ENCODE measurements around the gene CTSD. TPM values are rescaled to one million over a fixed set of nuclear protein-coding genes. Genes with fewer than 3 reads are reported as not detected.
A peak's percentile ranks its signal among the peaks of the same experiment; 100 is the strongest.

CTSD gene
- total and polyA plus RNA-seq, 2 of the 4 experiments (the other 2 are of a cell fraction) = 39.8 to 166 TPM

DNA sequence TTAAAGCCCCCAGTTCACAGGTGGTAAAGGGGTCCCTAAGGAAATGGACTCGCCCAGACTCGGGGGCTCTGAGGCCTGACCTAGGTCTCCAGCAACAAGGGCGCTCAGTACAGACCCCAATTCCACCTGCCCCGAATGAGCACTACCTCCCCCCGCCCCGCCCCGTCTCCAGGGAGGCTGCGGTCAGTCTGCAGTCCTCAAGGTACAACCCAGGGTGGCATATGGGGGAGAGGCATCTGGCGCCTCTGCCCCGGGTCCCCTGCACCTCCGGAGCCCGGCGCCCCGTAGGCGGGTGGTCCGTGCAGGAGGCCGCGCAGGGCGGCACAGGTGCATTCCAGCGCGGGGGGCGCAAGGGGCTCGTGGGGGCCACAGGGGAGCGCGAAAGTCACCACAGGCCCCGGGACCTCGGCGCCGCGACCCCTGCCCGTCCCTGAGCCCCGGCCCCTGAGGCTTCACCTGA, 361 bp downstream of the CTSD start:
- Histone ChIP-seq H4K91ac (ENCODE audit: insufficient read depth, low read depth, low read length) (no peak overlapping the region), H3K14ac (replicated peaks; ENCODE audit: low read depth, low read length) (no peak overlapping the region), H3K4me1 (ENCODE audit: control insufficient read depth, insufficient read depth, low read length) (peaks cover 23% of the 10 kb centered on the region), H3K27me3 (ENCODE audit: control insufficient read depth, insufficient read depth, low read length) (no peaks in the 10 kb centered on the region), H2BK15ac (ENCODE audit: low read depth, low read length) (no peak overlapping the region), H2BK20ac (ENCODE audit: low read depth, low read length) (no peak overlapping the region), H4K5ac (ENCODE audit: low read depth, low read length) (peak overlapping the region; percentile 85; the same call in 1 of the 2 replicates), H3K36me3 (ENCODE audit: control insufficient read depth, insufficient read depth, low read length) (peaks cover 15% of the 10 kb centered on the region; the same call in 1 of the 2 replicates), H3K4ac (ENCODE audit: low read depth, low read length) (peak overlapping the region; percentile 82), H2AK5ac (ENCODE audit: low read depth, low read length) (peak overlapping the region; percentile 85), H3K4me3 (ENCODE audit: insufficient read depth, low read depth, low read length) (peak overlapping the region; percentile 96), H3K56ac (ENCODE audit: extremely low read depth, insufficient read depth, low read length) (no peak overlapping the region), H4K8ac (ENCODE audit: low read depth in 2 of 2, low read length in 2 of 2) (peak overlapping the region; percentile 70 to 77; a peak in 2 of 4 replicates), H3K9me3 (ENCODE audit: control insufficient read depth, insufficient read depth, low read length) (no peaks in the 10 kb centered on the region), H2BK5ac (ENCODE audit: low read depth, low read length, poor library complexity, severe bottlenecking) (peak overlapping the region; percentile 71), H3K23ac (ENCODE audit: low read depth, low read length) (peak overlapping the region; percentile 33; the same call in 1 of the 2 replicates), H3K18ac (ENCODE audit: low read depth, low read length) (no peak overlapping the region; the same call in 1 of the 2 replicates), H4K20me1 (ENCODE audit: insufficient read depth, low read length) (peaks cover 7% of the 10 kb centered on the region), H3K79me1 (ENCODE audit: low read depth in 1 of 2, low read length in 2 of 2) (peaks cover 0 to 37% of the 10 kb centered on the region in 2 experiments; a peak in 2 of 4 replicates), H2BK120ac (ENCODE audit: low read depth, low read length) (no peak overlapping the region), H3K9me1 (ENCODE audit: insufficient read depth, low read length) (no peaks in the 10 kb centered on the region; the same call in 1 of the 2 replicates), H3K9ac (ENCODE audit: low read depth, low read length) (peak overlapping the region; percentile 75), H3K27ac (ENCODE audit: insufficient read depth, low read length) (peak overlapping the region; percentile 85), H2AK9ac (replicated peaks; ENCODE audit: low read depth, low read length, poor library complexity) (peak overlapping the region; percentile 95), H3K4me2 (ENCODE audit: low read depth, low read length) (peak overlapping the region; percentile 97), H2AFZ (replicated peaks; ENCODE audit: low read length, poor library complexity) (peak overlapping the region; percentile 97)
- no peak for DNase-seq
- POLR2A ChIA-PET (ENCODE audit: unreplicated experiment) = no interaction called here
- intact Hi-C loops (cut with micrococcal nuclease) (loop anchor here (2.0 kb wide), 1 partner anchor 69 kb away; no protein-coding TSS in a partner anchor), dilution Hi-C loops (cut with HindIII; ENCODE audit: low sequenced_read_pairs, unreplicated experiment) (no loop called here), in situ Hi-C loops (cut with MboI; ENCODE audit: low sequenced_read_pairs) (no loop called here)
- ATAC-seq (ENCODE audit: low read depth) = peak; percentile 37
- no TSS peak for BruUV-seq (replicated peaks)
- WGBS, 2 experiments (ENCODE audit: extremely low coverage in 2 of 2, insufficient read length in 1 of 2) = 0% methylated on average over 22 of the region's 32 CpGs; no CpG with 5 or more reads in 1 of the 2 experiments
- TF ChIP-seq NFE2L2 (IDR thresholded peaks at IDR 0.05; ENCODE audit: low read depth, low read length) = no peak
- CTCF ChIA-PET = no interaction called here

Data from IMR-90 (cell line).